H1 (cell line): Measurements from ENCODE around the gene DNAJC17. TPM values are rescaled to one million over a fixed set of nuclear protein-coding genes. Genes with fewer than 3 reads are reported as not detected.

Experiments
- GABPA ChIP-seq: IDR thresholded peaks from 2 replicates; pipeline ENCODE4 v1.6.1; 2011; ENCODE audit warnings: mild to moderate bottlenecking, low read length, moderate library complexity, borderline replicate concordance; ENCODE audit not compliant: insufficient read depth
- polyA plus RNA-seq, 7 experiments: library from polyadenylated mRNA; depleted of rRNA in 3 of 7; stranded (reverse) in 5 of 7; unstranded in 2 of 7; fragments of >200 nt in 5 of 7; fragments of 200-250 nt in 2 of 7; gene quantifications; 1 replicate in 5 of 7; 2 replicates in 1 of 7; 4 replicates in 1 of 7; pipeline versions ENCODE4 v1.2.1 to v1.2.3, GENCODE V29; 2011 to 2013; ENCODE audit warnings: missing spikeins in 2 of 7, mixed read lengths in 2 of 7
- total RNA-seq: library from RNA; stranded (reverse); fragmentation: NEBNext Ultra II Directional; extraction: Animal tissue kit (Norgen Biotek cat#: 25700); gene quantifications from 2 replicates; pipeline ENCODE4 v1.2.1, GENCODE V29; 2021
- TF ChIP-seq, protein P1 (sequence below), 3 experiments: IDR thresholded peaks; 1 replicate in 2 of 3; 2 replicates in 1 of 3; pipeline versions ENCODE4 v1.5.1 to v1.6.1; 2011; ENCODE audit warnings: low read length in 3 of 3, mild to moderate bottlenecking in 3 of 3, inconsistent platforms in 2 of 3, low read depth in 1 of 3, moderate library complexity in 1 of 3; ENCODE audit not compliant: insufficient read depth in 1 of 3; ENCODE audit errors: control extremely low read depth in 1 of 3

Gene DNAJC17
- total and polyA plus RNA-seq, 2 of the 8 experiments (the other 6 are each of a cell fraction or from before 2014, with no cell fraction given), result 39.5 to 45.4 TPM

DNA sequence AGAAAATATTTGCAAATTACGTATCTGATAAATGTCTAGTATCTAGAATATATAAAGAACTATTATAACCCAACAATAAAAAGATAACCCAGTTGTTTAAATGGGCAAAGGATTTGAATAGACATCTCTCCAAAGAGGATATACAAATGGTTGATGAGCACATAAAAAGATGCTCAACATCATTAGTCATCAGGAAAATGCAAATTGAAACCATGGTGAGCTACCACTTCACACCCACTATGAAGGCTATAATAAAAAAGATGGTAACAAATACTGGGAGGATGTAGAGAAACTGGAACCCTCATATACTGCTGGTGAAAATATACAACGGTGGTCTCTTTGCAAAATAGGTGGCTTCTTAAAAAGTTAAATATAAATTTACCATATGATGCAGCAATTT is 84.3 kb downstream of the DNAJC17 start (continued):
- no peak for TF ChIP-seq GABPA
- TF ChIP-seq, protein P1, sequence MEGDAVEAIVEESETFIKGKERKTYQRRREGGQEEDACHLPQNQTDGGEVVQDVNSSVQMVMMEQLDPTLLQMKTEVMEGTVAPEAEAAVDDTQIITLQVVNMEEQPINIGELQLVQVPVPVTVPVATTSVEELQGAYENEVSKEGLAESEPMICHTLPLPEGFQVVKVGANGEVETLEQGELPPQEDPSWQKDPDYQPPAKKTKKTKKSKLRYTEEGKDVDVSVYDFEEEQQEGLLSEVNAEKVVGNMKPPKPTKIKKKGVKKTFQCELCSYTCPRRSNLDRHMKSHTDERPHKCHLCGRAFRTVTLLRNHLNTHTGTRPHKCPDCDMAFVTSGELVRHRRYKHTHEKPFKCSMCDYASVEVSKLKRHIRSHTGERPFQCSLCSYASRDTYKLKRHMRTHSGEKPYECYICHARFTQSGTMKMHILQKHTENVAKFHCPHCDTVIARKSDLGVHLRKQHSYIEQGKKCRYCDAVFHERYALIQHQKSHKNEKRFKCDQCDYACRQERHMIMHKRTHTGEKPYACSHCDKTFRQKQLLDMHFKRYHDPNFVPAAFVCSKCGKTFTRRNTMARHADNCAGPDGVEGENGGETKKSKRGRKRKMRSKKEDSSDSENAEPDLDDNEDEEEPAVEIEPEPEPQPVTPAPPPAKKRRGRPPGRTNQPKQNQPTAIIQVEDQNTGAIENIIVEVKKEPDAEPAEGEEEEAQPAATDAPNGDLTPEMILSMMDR (IDR thresholded peaks at IDR 0.05; ENCODE audit: control extremely low read depth in 1 of 3, insufficient read depth in 1 of 3, low read depth in 1 of 3, low read length in 3 of 3), result no peak
